HG02588 (cell line): Measurements from ENCODE around the gene MRGPRD.

ENCODE experiments used
- ATAC-seq: cut with Tn5 transposase; IDR thresholded peaks from one replicate; pipeline ENCODE4 v1.9.1; 2021; ENCODE audit warnings: mild to moderate bottlenecking, moderate library complexity; ENCODE audit not compliant: unreplicated experiment

Gene MRGPRD

GRCh38 chr11:68933605-68934320 is 47.0 kb downstream of the MRGPRD start:
- ATAC-seq, result no peak

- ATAC-seq, result no peak
Measured at GRCh38 chr11:68932933-68933577, 47.7 kb downstream of the MRGPRD start.

DNA sequence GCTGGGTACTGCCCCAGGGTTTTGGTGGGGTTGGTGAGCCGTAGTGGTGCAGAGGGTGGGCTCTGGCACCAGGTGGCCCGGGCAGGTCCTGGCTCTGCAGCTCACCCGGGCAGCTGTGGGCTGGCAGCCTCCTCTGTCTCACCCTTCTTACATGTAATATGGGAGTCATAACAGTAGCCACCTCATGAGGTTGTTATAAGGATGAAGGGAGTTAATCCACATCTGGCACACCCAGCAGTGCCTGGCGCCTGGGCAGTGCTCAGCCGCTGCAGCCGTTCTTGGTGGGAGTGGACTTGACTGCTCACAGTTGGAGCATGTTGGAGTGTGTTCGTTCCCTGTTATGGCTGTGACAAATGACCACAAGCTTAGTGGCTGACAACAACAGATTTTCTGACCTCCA is 48.4 kb downstream of the MRGPRD start:
- ATAC-seq, result no peak

GRCh38 chr11:68931911-68932310 is 48.9 kb downstream of the MRGPRD start:
- no peak for ATAC-seq

GRCh38 chr11:68930991-68931855 is 49.6 kb downstream of the MRGPRD start:
- no peak for ATAC-seq
